ENCODE data around the gene ADAMTSL1. TPM values are rescaled to one million over a fixed set of nuclear protein-coding genes. Genes with fewer than 3 reads are reported as not detected.

ADAMTSL1 gene
- total and polyA plus RNA-seq, 4 donors, result 0.31 to 3.4 (median 1.9) TPM

DNA sequence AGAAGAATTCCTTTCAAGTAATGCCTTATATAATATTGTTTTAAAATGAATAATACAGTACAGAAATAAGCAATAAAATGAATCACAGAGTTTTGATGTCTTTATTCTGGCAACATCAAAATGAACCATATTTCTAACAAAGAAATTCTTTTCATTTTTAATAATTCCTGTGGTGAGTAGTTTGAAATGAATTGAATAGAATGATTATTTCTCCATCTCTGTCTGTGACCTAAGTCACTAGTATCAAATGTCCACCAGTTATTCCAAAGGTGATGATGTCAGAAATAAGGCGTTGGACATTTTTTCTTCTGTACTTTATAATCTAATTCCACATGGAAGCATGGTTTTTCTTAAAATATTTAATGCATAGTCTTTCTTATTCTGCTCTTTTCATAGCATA is 106.2 kb downstream of the ADAMTSL1 start:
- H3K9ac ChIP-seq (ENCODE audit: low read depth in 1 of 2, low read length in 2 of 2), result no peak overlapping the region
- H3K27ac ChIP-seq (ENCODE audit: low read depth in 1 of 2, low read length in 2 of 2), result no peak overlapping the region
- no peak for TF ChIP-seq FOXA1 (IDR thresholded peaks at IDR 0.05)
- no peak for TF ChIP-seq RAD21 (IDR thresholded peaks at IDR 0.05)
- WGBS, result 82% methylated on average over 1 of the region's 1 CpG
- H3K9me3 ChIP-seq (ENCODE audit: control insufficient read depth in 4 of 4, low read length in 3 of 4), result no peaks in the 10 kb centered on the region
- H3K27me3 ChIP-seq (ENCODE audit: control insufficient read depth in 4 of 4, insufficient read depth in 4 of 4, low read length in 3 of 4), result no peaks in the 10 kb centered on the region
- H3K36me3 ChIP-seq (ENCODE audit: control insufficient read depth in 4 of 4, insufficient read depth in 3 of 4, low read depth in 1 of 4, low read length in 3 of 4), result no peaks in the 10 kb centered on the region
- H3K4me3 ChIP-seq (ENCODE audit: low read depth in 1 of 3, low read length in 3 of 3), result no peak overlapping the region
- no peaks in the 10 kb centered on the region for H3K4me1 ChIP-seq (ENCODE audit: control insufficient read depth in 4 of 4, insufficient read depth in 4 of 4, low read length in 3 of 4)
- DNase-seq (ENCODE audit: low spot score), result no peak

DNA sequence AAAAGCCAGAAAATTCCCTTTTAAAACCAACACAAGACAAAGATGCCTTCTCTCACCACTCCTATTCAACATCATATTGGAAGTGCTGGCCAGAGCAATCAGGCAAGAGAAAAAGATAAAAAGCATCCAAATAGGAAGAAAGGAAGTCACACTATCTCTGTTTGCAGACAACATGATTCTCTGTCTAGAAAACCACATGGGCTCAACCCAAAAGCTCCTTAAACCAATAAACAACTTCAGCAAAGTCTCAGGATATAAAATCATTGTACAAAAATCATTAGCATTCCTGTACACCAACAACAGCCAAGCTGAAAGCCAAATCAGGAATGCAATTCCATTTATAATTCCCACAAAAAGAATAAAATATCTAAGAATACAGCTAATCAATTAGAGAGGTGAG is 112.0 kb downstream of the ADAMTSL1 start:
- TF ChIP-seq, protein P1, sequence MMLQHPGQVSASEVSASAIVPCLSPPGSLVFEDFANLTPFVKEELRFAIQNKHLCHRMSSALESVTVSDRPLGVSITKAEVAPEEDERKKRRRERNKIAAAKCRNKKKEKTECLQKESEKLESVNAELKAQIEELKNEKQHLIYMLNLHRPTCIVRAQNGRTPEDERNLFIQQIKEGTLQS (IDR thresholded peaks at IDR 0.05), result no peak
- TF ChIP-seq NR2F2 (IDR thresholded peaks at IDR 0.05) (no peak), EGR1 (IDR thresholded peaks at IDR 0.05; ENCODE audit: low read depth in 2 of 2) (no peak), REST (IDR thresholded peaks at IDR 0.05) (no peak), FOXA1 (IDR thresholded peaks at IDR 0.05) (no peak), FOXA2 (IDR thresholded peaks at IDR 0.05) (no peak), JUND (IDR thresholded peaks at IDR 0.05) (no peak), HNF4G (IDR thresholded peaks at IDR 0.05) (no peak), YY1 (IDR thresholded peaks at IDR 0.05) (no peak), RXRA (IDR thresholded peaks at IDR 0.05) (no peak), HNF4A (conservative IDR thresholded peaks at IDR 0.05) (no peak), RAD21 (IDR thresholded peaks at IDR 0.05) (no peak), GABPA (IDR thresholded peaks at IDR 0.05 in 1 of 2, conservative IDR thresholded peaks at IDR 0.05 in 1 of 2) (no peak), TAF1 (conservative IDR thresholded peaks at IDR 0.05) (no peak)
- TF ChIP-seq, protein P2, sequence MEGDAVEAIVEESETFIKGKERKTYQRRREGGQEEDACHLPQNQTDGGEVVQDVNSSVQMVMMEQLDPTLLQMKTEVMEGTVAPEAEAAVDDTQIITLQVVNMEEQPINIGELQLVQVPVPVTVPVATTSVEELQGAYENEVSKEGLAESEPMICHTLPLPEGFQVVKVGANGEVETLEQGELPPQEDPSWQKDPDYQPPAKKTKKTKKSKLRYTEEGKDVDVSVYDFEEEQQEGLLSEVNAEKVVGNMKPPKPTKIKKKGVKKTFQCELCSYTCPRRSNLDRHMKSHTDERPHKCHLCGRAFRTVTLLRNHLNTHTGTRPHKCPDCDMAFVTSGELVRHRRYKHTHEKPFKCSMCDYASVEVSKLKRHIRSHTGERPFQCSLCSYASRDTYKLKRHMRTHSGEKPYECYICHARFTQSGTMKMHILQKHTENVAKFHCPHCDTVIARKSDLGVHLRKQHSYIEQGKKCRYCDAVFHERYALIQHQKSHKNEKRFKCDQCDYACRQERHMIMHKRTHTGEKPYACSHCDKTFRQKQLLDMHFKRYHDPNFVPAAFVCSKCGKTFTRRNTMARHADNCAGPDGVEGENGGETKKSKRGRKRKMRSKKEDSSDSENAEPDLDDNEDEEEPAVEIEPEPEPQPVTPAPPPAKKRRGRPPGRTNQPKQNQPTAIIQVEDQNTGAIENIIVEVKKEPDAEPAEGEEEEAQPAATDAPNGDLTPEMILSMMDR (IDR thresholded peaks at IDR 0.05; ENCODE audit: low read depth, low read length, missing input control), result no peak
- TF ChIP-seq, protein P3, sequence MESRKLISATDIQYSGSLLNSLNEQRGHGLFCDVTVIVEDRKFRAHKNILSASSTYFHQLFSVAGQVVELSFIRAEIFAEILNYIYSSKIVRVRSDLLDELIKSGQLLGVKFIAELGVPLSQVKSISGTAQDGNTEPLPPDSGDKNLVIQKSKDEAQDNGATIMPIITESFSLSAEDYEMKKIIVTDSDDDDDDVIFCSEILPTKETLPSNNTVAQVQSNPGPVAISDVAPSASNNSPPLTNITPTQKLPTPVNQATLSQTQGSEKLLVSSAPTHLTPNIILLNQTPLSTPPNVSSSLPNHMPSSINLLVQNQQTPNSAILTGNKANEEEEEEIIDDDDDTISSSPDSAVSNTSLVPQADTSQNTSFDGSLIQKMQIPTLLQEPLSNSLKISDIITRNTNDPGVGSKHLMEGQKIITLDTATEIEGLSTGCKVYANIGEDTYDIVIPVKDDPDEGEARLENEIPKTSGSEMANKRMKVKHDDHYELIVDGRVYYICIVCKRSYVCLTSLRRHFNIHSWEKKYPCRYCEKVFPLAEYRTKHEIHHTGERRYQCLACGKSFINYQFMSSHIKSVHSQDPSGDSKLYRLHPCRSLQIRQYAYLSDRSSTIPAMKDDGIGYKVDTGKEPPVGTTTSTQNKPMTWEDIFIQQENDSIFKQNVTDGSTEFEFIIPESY (IDR thresholded peaks at IDR 0.05), result no peak
- Histone ChIP-seq H3K4me3 (ENCODE audit: low read depth in 1 of 3, low read length in 3 of 3) (no peak overlapping the region), H3K36me3 (ENCODE audit: control insufficient read depth in 4 of 4, insufficient read depth in 3 of 4, low read depth in 1 of 4, low read length in 3 of 4) (no peaks in the 10 kb centered on the region), H3K27ac (ENCODE audit: low read depth in 1 of 2, low read length in 2 of 2) (no peak overlapping the region), H3K27me3 (ENCODE audit: control insufficient read depth in 4 of 4, insufficient read depth in 4 of 4, low read length in 3 of 4) (no peaks in the 10 kb centered on the region), H3K4me1 (ENCODE audit: control insufficient read depth in 4 of 4, insufficient read depth in 4 of 4, low read length in 3 of 4) (no peaks in the 10 kb centered on the region), H3K9ac (ENCODE audit: low read depth in 1 of 2, low read length in 2 of 2) (no peak overlapping the region), H3K9me3 (ENCODE audit: control insufficient read depth in 4 of 4, low read length in 3 of 4) (no peaks in the 10 kb centered on the region)
- no peak for DNase-seq (ENCODE audit: low spot score)
